Activated CD4-positive, alpha-beta T cell treated with anti-CD3 and anti-CD28 coated beads for 24 hours (primary cell): ENCODE results near the gene PITPNB.

Source experiments
- DNase-seq, 2 donors: peaks; one replicate each; pipeline ENCODE4 v3.0.0-alpha.2; 2020; ENCODE audit warnings: low read depth in 2 of 2

Gene PITPNB

GRCh38 chr22:27802346-27803073 is 116.5 kb downstream of the PITPNB start:
- DNase-seq, result no peak
